Endothelial cell of umbilical vein (primary cell): ENCODE measurements around the gene AASDH. TPM values are rescaled to one million over a fixed set of nuclear protein-coding genes. Genes with fewer than 3 reads are reported as not detected.
A peak's percentile ranks its signal among the peaks of the same experiment; 100 is the strongest.

Experiments
- BruUV-seq: library from RNA; stranded (reverse); fragments of 400-500 nt; replicated peaks from 2 replicates; lab custom pipeline; 2021; lab: Mats Ljungman, UMichigan
- CTCF ChIA-PET: fragments of 300-600, 350-600 bp; sonication (Branson Sonifier 250); formaldehyde crosslinking; loops from one replicate; lab custom pipeline; 2021; ENCODE audit warnings: antibody characterized with exemption, inconsistent platforms; lab: Charles Lee
- POLR2A ChIA-PET: fragments of 300-600, 350-600 bp; sonication (Branson Sonifier 250); formaldehyde crosslinking; loops from one replicate; lab custom pipeline; 2021; ENCODE audit warnings: antibody characterized with exemption, inconsistent platforms; lab: Charles Lee
- DNase-seq: peaks from one replicate; pipeline ENCODE4 v3.0.0-alpha.2; 2011; ENCODE audit warnings: low read depth, low spot score
- FAIRE-seq: peaks from 2 replicates; lab custom pipeline; 2011; peaks lifted over from hg19 to GRCh38; lab: Jason Lieb, UNC
- H2AFZ ChIP-seq: 2 replicates; pipeline ENCODE4 v1.6.0; 2012; ENCODE audit warnings: low read depth, low read length, control low read depth, inconsistent platforms
- H3K27ac ChIP-seq: 2 replicates; pipeline ENCODE4 v1.5.1; 2011; ENCODE audit warnings: low read depth, mild to moderate bottlenecking, control low read depth, low read length, moderate library complexity; ENCODE audit not compliant: insufficient read depth
- H3K27me3 ChIP-seq, 2 experiments: 2 replicates each; pipeline versions ENCODE4 v1.6.0 to v1.6.1; 2011; ENCODE audit warnings: low read length in 2 of 2, mixed read lengths in 1 of 2; ENCODE audit not compliant: control insufficient read depth in 2 of 2, insufficient read depth in 2 of 2
- H3K36me3 ChIP-seq, 2 experiments: 2 replicates in 1 of 2; 3 replicates in 1 of 2; pipeline ENCODE4 v1.5.1; 2011; ENCODE audit warnings: low read length in 2 of 2, mild to moderate bottlenecking in 1 of 2, moderate library complexity in 1 of 2; ENCODE audit not compliant: control insufficient read depth in 2 of 2, insufficient read depth in 2 of 2; ENCODE audit errors: extremely low read depth in 1 of 2
- H3K4me1 ChIP-seq: 3 replicates; pipeline ENCODE4 v1.5.1; 2011; ENCODE audit warnings: mild to moderate bottlenecking, low read length; ENCODE audit not compliant: control insufficient read depth, insufficient read depth; ENCODE audit errors: extremely low read depth
- H3K4me2 ChIP-seq: 2 replicates; pipeline ENCODE4 v1.6.1; 2011; ENCODE audit warnings: low read length, control low read depth, mixed read lengths; ENCODE audit not compliant: insufficient read depth
- H3K4me3 ChIP-seq, 3 experiments: fragments of 200-600 bp in 1 of 3; sonication (generic), shearing (Covaris generic) in 1 of 3; replicated peaks in 1 of 3; 2 replicates each; pipeline ENCODE4 v1.5.1; 2011 to 2016; ENCODE audit warnings: control low read depth in 3 of 3, low read length in 3 of 3, mild to moderate bottlenecking in 2 of 3, inconsistent platforms in 1 of 3, low read depth in 1 of 3, moderate library complexity in 1 of 3; ENCODE audit not compliant: insufficient read depth in 1 of 3
- H3K79me2 ChIP-seq: 2 replicates; pipeline ENCODE4 v1.6.0; 2012; ENCODE audit warnings: low read length, inconsistent platforms; ENCODE audit not compliant: control insufficient read depth, insufficient read depth
- H3K9ac ChIP-seq: replicated peaks from 2 replicates; pipeline ENCODE3; 2011; ENCODE audit warnings: low read length, control low read depth; ENCODE audit not compliant: insufficient read depth; ENCODE audit errors: extremely low read depth
- H3K9me1 ChIP-seq: replicated peaks from 3 replicates; pipeline ENCODE4 v1.6.0; 2011; ENCODE audit warnings: mild to moderate bottlenecking, low read length; ENCODE audit not compliant: control insufficient read depth, insufficient read depth; ENCODE audit errors: extremely low read depth
- H3K9me3 ChIP-seq: replicated peaks from 2 replicates; pipeline ENCODE4 v1.5.1; 2012; ENCODE audit warnings: low read length, inconsistent platforms; ENCODE audit not compliant: control insufficient read depth, insufficient read depth
- H4K20me1 ChIP-seq: replicated peaks from 2 replicates; pipeline ENCODE3; 2011; ENCODE audit warnings: mild to moderate bottlenecking, low read length; ENCODE audit not compliant: control insufficient read depth, insufficient read depth; ENCODE audit errors: extremely low read depth
- JUN ChIP-seq: IDR thresholded peaks from 2 replicates; pipeline ENCODE4 v1.6.1; 2011; ENCODE audit warnings: borderline replicate concordance, low read depth; ENCODE audit not compliant: insufficient read length, insufficient read depth
- POLR2A ChIP-seq: IDR thresholded peaks from 2 replicates; pipeline ENCODE4 v1.6.1; 2012; ENCODE audit warnings: low read depth, mild to moderate bottlenecking, control low read depth, low read length
- POLR2AphosphoS5 ChIP-seq: IDR thresholded peaks from 2 replicates; pipeline ENCODE4 v1.6.1; 2012; ENCODE audit warnings: low read depth, mild to moderate bottlenecking, control low read depth, low read length, moderate library complexity; ENCODE audit not compliant: insufficient read depth
- dilution Hi-C: fragments of 300-500 bp; cut with MboI; formaldehyde crosslinking; loops from one replicate; pipeline ENCODE4 v1.15.0; 2019; ENCODE audit warnings: low sequenced_read_pairs; ENCODE audit not compliant: extremely low pct_ligation_motif_present
- intact Hi-C: fragments of 100-400 bp; cut with micrococcal nuclease; formaldehyde crosslinking; loops from one replicate; pipeline ENCODE4 v1.10.0; 2022
- polyA plus RNA-seq, 4 experiments: library from polyadenylated mRNA; depleted of rRNA in 3 of 4; stranded (reverse) in 3 of 4; unstranded in 1 of 4; fragments of >200 nt; gene quantifications; 2 replicates each; pipeline versions ENCODE4 v1.2.1 to v1.2.3, GENCODE V29; 2011 to 2012; ENCODE audit warnings: missing spikeins in 1 of 4
- total RNA-seq: library from RNA; stranded (reverse); gene quantifications from 2 replicates; pipeline ENCODE4 v1.2.3, GENCODE V29; 2021

AASDH gene
- total and polyA plus RNA-seq, 2 donors (not counting 3 experiments of a cell fraction or from before 2014, with no cell fraction given) = 4.2 to 9.5 TPM

DNA sequence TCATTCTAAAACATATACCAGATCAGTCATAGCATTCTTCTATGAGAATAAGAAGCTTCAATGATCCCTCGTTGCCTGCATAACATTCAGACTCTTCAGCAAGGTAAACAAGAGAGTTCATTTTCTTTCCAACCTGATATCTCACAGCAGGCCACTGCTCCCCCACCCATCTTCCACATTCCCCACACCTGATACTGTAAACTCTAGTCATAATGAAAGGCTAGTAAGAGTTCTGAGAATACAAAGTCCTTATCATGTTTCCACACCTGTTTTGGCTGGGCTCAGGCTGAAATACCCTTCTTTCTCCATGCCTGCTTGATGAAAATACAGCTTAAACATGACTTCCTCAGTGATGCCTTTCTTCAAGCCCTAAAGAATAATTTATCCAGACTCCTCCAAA lies 2.3 kb upstream of the AASDH start:
- dilution Hi-C loops = no loop called here

DNA sequence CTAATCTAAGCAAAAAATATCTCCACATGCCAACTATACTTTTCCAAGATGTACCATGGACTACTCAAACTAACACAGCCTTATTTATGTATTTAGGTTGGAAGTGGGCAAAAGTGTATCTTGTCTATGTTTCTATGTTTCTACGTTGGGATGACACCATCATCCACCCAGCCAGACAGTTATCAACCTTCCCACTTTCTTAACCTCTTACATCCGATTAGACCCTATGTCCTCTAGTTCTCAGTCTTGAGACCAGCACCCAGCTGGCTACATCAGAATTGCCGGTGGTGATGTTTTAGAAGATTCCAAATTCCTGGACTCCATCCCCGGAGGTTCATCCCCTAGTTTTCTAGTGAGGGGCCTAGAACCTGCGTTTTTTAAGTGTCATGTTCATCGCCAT lies 1.0 kb upstream of the AASDH start:
- Histone ChIP-seq H3K36me3 (no peaks in the 10 kb centered on the region), H3K4me1 (peaks cover 13% of the 10 kb centered on the region), H3K4me3 (peak overlapping the region; percentile 67 to 92 (median 91)), H3K9ac (peak overlapping the region; percentile 90), H3K79me2 (peaks cover 2% of the 10 kb centered on the region), H3K9me3 (no peaks in the 10 kb centered on the region), H4K20me1 (no peaks in the 10 kb centered on the region), H3K9me1 (no peaks in the 10 kb centered on the region), H3K4me2 (peak overlapping the region; percentile 94), H3K27me3 (no peaks in the 10 kb centered on the region), H2AFZ (no peak overlapping the region), H3K27ac (peak overlapping the region; percentile 73)
- FAIRE-seq = no peak
- BruUV-seq = no TSS peak
- ChIA-PET POLR2A (no interaction called here), CTCF (interaction anchor here (1.3 to 2.1 kb wide), 4 partner anchors 9 to 37 kb away, joined by 3 to 8 read pairs (median 6); no protein-coding TSS in a partner anchor)
- peak; percentile 16 for DNase-seq
- TF ChIP-seq POLR2AphosphoS5 (peak; percentile 23), JUN (no peak)
- intact Hi-C loops (no loop called here), dilution Hi-C loops (no loop called here)

More for the DNA sequence above, 2.3 kb upstream of the AASDH start:
- Histone ChIP-seq H3K36me3 (no peaks in the 10 kb centered on the region), H2AFZ (no peak overlapping the region), H3K9me1 (no peaks in the 10 kb centered on the region), H3K9me3 (no peaks in the 10 kb centered on the region), H3K4me3 (no peak overlapping the region), H4K20me1 (no peaks in the 10 kb centered on the region), H3K4me2 (no peak overlapping the region), H3K79me2 (peaks cover 2% of the 10 kb centered on the region), H3K27ac (no peak overlapping the region), H3K27me3 (no peaks in the 10 kb centered on the region), H3K4me1 (peaks cover 13% of the 10 kb centered on the region), H3K9ac (no peak overlapping the region)
- intact Hi-C loops = no loop called here
- DNase-seq (no peak), FAIRE-seq (no peak)
- no TSS peak for BruUV-seq
- no peak for TF ChIP-seq POLR2A
- POLR2A ChIA-PET = no interaction called here
- CTCF ChIA-PET = no interaction called here
